NCI-H2081 treated with DMSO at 0.1 percent for 48 hours (cell line): Measurements from ENCODE around the gene KAT6B.
"Not testable (repeated sequence)": the region's sequence is repeated elsewhere in the genome, so short reads cannot be mapped to it uniquely, and the experiment has no call there.

Experiments used
- DNase-seq: peaks from one replicate; lab custom pipeline; 2025; lab: John Stamatoyannopoulos, UW

The KAT6B gene

DNA sequence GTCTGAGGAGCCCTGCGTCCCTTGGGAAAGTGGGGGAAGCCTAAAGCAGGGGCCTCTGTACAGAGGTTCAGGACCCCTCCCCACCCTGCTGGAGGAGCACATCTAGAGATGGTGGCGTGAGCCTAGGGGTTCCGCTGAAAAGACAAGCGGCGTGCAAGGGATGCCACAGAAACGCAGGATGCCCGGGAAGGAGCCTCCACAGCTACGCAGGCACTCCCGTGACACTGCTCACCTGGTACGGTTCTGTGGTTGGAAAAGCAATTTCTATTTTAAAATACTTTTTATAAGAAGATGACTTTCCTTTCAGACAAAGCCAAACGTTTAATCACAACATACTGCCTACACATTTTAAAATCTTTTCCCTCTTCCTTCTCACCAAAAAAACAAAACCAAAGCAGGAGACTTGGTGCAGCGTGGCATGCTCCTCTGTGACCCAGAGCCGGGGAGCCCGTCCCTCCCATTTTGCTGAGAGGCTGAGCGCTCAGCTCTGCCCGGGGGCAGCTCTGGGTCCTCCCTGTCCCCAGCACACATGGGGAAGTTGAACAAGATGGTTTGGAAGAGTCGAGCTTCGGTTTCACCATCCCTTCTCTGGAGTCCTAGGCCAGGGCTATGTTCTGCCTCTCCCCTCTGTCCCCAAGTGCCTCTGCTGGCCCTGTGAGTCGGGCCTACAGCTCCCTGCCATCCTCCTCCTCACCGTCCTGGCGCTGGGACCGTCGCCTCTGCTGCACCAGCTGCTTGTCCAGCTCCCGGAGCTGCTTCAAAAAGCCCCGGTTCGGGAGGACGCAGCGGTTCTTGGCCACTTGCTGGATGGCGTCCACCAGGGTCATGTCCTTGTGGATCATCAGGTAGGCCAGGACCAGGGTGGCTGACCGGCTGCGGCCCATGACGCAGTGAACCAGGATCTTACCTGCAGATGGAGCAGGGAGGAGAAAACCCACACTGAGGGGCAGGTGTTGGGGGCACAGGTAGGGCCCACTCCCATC, 211.1 kb downstream of the KAT6B start:
- no peak for DNase-seq

DNA sequence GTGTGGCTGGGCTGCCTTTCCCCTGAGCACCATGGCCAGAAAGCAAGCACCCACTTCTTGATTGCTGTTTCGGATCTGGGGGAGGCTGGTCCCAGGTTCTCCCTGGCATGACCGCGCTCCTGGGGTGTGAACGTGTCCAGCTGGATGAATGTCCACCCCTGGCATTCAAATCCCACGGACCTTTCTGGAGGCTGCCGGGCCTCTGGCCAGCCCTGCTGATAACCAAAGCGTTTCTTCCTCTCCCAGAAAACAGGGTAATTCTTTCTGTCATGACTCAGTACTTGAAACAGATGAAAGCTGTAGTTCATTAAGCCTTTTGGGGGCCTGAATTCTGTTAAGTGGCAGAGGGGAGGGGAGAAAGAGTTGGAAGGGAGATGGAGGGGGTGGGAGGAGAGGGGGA, 211.9 kb downstream of the KAT6B start:
- DNase-seq = no peak

DNA sequence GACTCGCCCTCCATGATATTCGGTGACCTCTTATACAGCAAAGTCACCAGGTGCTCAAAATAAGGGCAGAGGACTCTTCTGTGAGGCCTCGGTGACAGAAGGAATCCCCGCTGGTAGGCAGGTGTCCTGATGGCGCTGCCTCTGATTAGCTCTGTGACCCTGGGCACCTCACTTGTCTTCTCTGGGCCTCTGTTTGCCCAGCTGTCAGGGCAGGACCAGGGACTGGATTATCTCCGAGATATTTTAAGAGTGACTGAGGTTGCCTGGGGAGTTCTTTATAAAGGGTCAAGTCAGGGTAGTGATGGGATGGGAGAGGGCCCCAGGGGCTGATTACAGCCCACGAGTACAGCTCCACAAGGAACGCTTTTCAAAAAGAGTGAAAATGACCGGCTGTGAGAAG, 214.2 kb downstream of the KAT6B start:
- no peak for DNase-seq

DNA sequence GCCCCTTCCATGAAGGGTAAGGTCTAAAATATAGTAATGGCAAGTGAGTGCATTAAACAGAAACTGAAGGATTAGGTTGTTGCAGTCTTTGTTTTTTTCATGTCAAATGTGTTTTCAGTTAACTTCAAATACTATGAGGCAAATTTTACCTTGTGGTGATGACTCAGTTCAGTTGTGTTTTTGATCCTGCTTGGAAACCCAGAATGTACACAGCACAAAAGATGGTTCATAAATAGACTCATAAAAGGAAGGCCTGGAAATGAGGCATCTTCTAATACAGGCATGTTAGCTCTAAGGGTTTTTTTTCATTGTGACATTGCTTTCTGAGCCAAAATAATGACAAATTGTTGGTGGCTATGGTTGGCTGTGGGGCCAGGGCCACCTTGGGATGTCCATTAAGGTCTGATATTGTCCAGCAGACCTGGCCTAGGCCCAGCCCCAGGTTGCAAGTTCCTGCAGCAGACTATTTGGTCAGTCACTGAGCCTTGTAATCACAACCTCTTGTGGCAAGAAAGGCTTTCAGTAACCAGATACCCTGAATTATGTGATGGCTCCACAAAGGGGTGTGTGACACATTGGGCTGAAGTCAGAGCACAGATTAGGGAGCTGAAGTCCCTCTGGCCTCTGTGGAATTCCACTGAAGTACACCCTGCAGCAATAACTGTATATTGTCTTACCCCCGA, 216.0 kb downstream of the KAT6B start:
- DNase-seq = no peak

DNA sequence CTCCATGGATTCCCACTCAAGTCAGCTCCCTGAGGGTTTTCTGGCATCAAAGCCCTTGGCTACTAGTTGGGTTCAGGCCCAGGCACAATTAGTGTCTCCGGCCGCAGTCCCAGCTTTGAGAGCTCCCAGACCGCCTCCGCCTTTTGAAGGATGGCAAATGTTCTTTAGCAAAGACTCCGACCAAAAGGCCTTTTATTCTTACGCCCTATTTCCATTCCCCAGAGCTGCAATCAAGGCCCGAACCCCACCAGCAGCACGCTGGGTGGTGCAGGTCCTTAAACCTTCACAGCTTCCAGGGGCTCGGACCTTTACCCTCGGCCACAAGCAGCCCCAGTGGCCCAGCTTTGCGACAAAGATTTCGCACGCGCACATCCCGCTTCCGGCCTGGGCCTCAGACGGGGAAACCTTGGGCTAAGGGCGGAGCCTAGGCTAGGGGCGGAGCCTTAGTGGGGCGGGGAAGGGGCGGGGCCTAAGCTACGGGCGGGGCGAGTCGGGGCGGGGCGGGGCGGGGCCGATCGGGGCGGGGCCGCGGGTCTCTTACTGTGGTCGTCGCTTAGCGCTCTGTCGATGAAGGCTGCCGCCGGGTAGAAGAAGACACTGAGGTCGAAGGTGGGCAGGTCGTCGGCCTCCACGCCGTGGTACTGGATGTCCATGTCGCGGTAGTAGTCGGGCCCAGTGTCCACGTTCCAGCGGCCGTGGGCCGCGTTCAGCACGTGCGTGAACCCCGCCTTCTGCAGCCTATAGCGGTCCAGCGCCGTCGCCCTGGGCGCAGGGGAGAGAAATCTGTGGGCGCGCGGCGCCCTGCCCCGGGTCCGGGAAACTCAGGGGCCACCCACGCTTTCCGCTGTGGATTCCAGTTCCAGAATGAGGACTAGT, 217.1 kb downstream of the KAT6B start:
- DNase-seq = no peak

DNA sequence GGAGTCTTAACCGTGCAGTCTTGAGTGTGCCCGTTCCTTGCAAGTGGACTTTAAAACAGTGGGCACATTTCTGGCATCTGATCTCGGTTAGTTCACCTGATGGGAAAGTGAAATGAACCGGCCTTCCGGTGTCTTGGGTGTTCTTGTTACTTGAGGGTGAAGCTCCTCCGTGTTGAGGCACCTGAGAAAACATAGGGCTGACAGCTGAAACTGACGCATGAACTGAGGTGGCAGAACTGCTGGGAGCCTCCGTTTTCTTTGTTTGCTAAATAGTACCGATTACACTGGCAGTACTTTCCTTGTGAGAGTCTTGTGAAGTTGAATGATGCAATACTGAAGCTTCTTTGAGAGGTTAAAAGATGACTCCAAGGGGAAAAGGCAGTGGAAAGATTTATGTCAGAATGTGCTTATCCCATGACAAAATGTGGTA, 222.3 kb downstream of the KAT6B start:
- no peak for DNase-seq

DNA sequence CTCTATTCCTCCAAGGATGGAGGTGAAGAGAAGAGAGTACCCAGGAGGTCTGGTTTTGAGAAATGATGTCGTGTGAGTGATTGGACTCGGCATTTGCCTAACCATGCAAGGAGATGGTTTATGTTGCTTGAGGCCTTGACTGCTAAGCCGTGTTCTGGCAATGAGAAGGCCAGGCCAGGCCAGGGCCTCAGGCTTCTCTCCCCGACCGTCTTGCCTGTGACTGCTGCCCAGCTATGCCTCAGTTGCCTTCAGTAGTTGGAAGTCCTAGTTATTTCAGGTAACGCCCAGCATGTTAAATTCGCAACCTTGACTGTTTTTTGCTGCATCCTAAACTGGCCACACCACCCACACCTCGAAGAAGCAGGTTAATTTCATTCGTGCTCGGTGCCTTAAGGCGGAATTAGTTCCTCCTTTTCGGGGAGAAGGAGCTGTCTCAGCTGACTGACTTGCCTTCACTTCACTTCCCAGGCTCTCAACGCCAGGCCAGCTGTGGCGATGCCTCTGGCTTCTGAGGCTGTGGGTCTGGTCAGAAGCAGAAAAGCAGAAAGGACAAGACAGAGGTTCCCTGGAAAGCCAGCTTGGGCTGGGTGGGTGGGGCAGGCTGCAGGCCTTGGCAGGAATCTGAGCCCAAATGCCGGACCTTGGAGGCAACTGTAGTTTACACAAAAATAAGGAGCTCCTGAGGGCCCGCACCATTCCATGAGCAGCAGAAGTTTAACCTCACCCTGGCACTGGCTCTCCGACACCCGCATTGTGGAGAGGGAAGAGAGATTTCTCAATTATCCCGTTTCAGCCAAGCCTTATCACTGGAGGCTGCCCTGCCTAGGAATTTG, 223.1 kb downstream of the KAT6B start:
- DNase-seq = no peak

DNA sequence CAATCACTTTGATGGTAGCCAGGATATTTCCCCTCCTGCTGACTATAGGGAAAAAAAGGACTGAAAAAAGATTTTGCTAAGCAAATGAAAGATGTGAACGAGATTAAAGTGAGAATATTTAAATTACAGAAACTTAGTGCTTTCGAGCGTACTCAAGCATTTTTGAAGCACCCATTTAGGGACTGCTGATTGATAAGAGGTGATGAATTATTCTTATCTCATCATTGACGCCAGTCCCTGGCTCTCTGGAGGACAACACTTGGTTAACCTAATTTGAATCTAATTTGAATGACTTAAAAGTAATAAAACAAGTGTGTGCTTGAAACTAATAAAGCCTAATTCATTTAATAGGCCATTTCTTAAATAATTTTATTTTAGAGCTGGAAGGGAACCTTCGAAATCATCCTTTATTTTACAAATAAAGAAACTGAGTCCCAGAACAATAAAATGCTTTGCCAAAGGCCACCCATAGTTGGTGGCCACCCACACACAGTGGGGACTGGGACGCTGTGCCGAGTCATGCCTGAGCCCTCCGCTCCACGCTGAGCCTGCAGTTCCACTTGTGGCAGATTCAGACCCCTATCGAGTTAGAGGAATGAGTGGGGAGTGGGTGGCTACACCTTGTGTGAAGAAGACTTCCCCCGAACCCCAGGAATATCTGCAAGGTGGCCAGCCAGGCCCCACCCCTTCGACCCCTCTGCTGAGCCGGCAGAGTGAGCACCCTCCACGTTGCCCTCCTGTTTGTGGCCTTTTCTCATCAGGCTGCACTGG, 223.9 kb downstream of the KAT6B start:
- no peak for DNase-seq

DNA sequence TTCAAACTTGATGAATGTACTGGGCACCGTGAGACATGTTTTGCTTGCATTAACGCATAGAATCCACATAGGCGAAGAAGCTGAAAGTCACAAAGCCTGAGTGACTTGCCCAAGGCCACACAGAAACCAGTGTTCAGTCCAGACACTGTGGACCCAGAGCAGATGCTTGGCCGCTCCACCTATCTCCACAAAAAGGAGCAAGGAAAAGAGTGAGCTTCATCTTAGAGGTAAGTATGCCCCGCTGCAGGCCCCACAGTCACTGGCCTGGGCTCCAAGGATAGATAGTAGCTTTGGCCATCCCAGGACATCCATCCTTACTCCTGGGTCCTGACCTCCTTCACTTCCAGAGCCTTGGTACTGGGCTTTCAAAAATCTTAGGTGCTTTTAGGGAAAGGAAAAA, 224.9 kb downstream of the KAT6B start:
- DNase-seq = no peak

DNA sequence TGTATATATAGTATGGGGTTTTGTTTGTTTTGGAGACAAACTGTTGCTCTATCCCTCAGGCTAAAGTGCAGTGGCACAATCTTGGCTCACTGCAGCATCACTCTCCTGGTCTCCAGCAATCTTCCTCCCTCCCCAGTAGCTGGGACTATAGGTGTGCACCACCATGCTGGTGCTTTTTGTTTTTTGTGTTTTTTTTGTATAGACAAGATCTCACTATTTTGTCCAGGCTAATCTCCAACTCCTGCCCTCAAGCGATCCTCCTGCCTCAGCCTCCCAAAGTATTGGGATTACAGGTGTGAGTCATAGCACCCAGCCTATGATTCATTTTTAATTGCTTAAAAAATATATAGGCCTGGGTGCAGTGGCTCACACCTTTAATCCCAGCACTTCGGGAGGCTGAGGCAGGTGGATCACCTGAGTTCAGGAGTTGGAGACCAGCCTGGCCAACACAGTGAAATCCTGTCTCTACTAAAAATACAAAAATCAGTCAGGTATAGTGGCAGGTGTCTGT, 229.6 kb downstream of the KAT6B start:
- DNase-seq = not testable (repeated sequence)

DNA sequence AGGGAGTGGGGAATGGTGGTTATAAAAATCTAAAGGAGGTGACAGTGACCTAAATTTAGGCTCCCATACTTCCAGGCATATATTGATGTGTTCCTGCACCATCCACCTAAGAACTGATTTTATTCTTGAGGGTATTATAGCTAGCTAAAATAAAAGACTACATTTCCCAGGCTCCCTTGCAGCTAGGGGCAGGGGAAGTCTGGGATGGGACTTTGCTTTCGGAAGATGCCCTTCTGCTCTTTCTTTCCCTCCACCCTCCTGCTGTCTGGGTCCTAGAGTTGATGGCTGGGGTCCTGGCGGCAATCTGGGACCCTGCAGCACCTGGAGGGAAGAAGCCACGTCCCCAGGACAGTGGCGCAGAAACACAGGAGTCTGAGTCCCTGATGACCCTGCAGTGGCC, 231.3 kb downstream of the KAT6B start:
- DNase-seq = no peak

DNA sequence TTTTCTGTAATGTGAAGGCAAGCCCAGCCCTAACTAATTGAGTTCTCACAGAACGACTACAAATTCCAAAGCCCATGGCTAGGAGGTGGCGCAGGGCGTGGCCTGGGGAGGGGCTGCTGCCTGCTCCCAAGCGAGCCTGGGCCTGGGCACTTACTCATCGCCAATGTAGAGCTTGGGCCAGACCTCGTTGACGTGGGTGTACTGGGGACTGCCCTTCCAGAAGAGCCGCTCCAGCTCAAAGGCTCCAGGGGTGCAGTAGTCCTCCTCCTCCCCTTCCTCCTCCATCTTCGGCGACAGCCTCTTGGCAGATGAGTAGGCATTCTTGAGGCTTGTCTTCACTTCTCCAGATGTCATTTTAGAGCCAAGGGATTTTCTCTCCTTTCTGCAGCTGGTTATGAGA, 231.8 kb downstream of the KAT6B start:
- DNase-seq = no peak

DNA sequence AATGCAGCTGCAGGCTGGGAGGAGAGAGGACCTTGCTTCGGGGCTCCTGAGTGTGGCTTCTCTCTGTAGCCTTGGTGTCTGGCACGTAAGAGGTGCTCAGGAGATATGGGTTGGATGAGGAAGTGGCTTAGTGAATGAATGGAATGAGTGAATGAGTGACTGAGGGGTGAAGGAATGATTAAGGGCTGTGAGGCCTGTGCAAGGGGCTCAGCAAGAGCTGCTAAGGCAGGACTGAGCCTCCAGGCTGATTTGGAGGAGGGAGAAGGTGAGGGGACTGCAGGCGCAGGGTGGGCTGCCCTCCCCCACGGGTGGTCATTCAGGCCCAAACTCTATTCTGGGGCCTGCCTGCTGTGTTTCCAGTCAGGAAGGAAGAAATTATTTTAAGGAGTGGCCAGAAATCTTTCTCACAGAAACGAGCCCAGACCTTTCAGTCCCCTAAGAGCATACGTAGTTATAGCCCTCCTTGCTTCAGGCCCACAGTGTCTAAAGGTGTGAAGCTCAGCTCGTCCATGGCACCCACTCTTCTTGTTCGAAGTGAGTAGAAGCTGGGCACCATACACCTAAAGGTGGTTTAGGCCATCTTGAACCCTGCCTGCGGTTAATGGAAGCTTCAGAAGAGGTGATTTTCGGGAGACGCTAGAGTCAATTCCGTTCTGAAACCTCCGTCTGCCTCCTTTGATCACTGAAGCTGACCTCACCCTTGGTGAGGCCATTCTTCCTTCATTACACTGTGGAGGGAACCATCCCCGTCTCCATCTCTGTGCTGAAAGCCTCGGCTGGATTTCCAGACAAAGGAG, 235.5 kb downstream of the KAT6B start:
- DNase-seq = no peak

DNA sequence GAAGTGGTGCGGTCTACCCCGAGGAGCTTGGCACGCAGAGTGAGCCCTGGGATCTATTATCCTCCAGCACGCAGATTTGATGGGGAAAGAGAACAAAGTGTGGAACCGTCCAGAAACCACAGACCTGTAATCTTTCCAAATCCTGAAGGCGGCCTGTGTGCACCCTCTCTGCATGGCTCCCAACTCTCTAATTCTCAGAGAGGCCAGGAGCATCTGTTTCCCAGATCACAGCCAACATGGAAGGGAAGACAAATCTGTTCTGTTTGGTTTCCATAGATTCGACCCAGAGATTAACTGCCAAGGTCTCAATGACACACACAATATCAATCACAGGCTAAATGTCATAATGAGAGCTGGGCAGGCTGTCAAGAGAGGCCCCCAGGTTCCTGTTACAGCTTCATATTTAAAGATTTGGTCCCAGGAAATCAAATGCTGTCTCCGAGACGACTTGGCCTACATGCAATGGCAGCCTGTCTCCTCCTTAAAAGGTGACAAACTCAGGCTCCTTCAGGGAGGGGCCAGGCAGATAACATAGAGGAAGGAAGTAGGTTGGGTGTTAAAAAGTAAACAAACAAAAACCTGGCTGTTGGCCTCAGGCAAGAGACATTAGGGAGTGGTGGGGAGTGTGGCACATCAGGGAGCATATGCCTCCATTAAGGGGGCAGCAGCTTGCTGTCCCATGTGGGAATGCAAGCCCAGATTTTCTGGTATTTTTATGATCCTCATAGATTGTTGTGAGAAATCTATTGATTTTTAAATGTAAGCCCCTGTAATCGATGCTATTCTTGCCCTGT, 236.3 kb downstream of the KAT6B start:
- no peak for DNase-seq

DNA sequence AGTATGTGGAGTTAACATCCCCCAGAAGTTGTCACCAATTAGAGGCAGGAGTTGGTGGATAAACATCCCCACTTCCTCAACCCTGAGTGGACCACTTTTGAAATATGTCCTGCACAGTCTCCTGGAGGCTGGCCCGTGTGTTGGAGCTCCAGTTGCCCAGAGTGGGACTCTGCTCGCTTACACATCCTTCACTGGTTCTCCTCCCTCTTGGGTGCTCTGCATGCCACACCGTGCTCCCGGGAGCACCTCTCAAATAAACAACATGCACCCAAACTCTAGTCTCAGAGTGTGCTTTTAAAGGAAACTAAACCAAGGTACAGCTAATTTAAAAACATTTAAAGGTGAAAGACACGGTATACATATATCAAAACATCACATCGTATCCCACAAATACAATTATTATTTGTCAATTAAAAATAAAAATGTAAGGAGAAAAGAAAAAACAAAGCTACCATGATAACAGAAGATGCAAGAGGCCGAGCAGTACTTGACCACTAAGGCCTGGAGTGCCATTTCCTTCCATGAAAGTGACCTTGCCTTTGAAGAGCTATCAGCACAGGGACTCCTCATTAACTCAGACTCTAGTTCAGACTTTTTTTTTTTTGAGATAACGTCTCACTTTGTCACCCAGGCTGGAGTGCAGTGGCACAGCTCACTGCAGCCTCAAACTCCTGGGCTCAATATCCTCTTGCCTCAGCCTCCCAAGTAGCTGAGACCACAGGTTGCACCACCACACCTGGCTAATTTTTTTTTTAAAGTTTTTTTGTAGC, 237.2 kb downstream of the KAT6B start:
- DNase-seq = no peak

DNA sequence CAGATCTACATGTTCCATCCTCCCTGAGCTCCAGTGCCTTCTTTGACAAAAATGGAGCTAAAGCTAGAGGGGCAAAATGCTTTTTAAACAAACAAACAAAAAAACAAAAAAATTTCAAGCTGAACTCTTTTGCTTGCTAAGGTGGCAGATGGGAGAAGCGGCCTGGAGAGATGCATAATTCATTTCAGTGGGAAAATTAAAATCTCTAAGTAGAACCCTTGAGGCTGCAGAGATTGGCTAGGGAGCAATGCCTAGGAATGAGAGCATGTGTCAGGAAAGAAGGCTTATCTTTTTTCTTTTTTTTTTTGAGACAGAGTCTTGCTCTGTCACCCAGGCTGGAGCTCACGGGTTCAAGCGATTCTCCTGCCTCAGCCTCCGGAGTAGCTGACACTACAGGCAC, 238.7 kb downstream of the KAT6B start:
- no peak for DNase-seq

DNA sequence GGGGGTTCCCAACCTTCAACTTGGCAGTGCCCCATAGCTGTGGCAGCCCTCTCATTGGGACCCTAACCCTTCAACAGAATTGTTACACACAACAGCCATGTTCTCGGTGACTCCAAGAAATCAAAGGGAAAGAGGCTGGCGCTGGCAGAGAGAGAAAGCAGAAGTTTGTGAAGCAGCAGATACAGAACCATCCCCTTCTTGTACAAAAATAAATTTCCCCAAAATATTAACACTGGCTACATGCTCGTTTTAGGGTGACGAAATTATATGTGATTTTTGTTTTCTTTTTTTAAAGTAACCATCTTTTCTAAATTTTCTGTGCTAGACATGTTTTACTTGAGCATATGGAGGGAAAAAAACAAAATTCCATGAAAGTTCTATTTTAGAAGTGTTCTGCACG, 239.9 kb downstream of the KAT6B start:
- no peak for DNase-seq

DNA sequence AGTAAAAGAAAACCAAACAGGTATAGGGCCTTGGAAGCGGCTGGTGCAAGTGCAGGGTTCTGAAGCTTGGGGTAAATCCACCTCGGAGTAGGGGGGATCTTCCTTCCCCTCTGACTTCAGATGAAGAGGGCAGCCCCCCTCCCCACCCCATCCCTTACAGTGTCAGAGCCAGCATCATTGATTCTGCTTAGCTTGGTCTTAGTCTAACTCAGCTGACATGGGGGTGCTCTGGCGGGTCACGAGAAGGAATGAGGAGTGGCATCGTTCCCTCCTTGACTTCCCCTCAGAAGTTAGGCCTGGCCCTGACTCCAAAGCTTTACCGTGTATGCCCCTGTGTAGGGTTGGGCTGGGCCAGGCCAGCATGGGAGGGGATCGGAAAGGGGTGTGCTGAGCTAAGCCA, 240.9 kb downstream of the KAT6B start:
- DNase-seq = no peak
